Effector CD4-positive, alpha-beta T cell (primary cell): ENCODE data around the gene TMEM120B.
"Not testable (repeated sequence)": the region's sequence is repeated elsewhere in the genome, so short reads cannot be mapped to it uniquely, and the experiment has no call there.

Experiments
- DNase-seq: peaks from one replicate; pipeline ENCODE4 v3.0.0-alpha.2; 2020

TMEM120B gene

DNA sequence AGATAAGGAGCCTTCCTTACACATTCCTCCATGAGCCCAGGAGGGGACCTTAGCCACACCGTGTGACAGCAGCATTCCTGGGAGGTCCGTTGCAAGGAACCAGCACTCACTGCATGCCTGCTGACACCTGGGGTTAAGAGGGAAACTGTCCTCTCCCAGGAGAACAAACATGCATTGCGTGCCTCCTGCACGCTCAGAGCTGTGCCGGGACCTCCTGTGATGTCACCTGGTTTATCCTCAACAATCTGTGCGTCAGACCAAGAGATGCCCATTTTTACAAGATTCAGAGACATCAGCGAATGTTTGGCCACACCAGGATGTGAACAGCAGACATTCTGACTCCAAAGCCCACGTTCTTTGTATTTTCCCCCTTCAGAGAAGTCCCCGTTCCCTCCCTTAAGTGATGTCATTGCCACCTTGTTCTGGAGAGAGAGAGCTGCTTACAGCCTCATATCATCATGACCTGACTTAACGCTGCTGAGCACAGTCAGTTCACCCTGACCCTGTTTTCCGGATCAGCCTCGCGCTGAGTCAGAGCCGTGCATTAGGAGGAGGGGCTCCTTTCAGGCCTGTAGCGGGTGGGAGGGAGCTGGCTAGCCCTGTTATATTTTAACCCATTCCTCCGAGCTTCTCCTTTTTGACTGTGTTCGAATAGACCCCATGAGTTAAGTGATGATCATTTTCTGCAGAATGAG, 36.2 kb downstream of the TMEM120B start:
- no peak for DNase-seq

- no peak for DNase-seq
These were observed 36.7 kb downstream of the TMEM120B start for GRCh38 chr12:121749267-121749666.

DNA sequence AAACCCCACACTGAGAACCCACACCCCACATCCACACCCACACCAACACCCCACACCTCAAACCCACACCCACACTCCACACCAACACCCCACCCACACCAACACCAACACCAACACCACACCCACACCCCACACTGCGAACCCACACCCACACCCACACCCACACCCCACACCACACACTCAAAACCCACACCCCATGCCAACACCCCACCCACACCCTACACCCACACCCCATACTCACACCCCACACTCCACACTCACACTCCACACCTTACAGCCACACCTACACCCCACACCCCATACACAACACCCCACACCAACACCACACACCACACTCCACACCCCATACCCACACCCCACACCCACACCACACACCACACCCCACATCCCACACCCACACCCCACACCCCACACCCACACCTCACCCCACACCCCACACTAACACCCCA, 38.0 kb downstream of the TMEM120B start:
- DNase-seq: no peak

DNA sequence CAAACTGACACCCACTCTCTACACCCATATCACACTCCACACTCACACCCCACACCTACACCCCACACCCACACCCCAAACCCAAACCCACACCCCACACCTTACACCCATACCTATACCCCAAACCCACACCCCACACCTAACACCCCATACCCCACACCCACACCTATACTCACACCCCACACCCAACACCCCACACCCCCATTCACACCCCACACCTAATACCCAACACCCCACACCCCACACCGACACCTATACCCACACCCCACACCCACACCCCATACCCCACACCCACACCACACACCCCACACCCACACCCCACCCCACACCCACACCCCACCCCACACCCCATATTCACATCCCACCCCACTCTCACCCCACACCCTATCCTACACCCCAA, 38.5 kb downstream of the TMEM120B start:
- no peak for DNase-seq

DNA sequence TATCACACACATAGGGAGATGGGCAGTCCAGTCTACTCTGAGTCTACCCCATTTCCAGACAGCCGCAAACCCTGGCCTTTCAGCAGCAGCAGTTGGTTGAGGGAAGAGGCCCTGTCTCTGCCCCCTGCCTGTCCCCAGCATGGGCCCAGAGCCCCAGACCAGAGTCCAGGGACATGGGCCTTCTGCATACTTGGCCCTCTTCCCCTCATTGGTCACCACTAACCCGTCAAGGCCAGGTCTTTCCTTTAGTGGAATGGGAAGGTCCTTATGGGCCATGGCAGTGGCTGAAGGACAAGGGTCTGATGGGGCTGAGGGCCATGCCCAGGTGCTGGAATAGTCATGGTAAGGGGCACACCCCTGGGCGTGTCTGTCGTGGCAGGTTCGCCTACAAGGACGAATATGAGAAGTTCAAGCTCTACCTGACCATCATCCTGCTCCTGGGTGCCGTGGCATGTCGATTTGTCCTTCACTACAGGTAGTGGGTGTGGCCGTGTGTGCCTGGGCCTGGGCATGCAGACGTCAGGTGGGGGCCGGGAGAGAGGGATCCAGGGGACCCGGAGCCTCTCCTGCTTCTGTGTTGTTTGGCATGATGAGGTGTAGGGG, 39.3 kb downstream of the TMEM120B start:
- DNase-seq: no peak

DNA sequence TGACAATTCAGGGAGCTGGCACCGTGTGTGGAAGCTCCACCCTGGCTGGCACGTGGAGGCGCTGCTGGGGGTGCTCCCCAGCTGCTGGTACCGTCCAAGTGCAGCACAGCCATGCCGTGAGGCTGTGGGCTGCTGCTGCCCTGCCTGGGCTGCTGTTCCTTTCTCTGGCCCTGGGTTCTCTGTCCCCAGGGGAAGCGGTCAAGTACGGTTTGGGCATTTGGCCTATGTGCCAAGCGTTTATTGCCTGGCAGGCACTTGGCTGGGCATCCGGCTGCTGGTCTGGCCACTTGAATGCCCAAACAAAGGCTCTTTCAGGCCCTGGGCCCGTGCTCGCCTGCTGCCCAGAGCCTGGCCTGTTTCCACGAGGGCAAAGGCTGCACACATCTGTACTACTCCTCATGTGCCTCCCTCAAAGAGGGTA, 41.3 kb downstream of the TMEM120B start:
- DNase-seq: no peak

GRCh38 chr12:121754836-121755235, 42.3 kb downstream of the TMEM120B start:
- no peak for DNase-seq

DNA sequence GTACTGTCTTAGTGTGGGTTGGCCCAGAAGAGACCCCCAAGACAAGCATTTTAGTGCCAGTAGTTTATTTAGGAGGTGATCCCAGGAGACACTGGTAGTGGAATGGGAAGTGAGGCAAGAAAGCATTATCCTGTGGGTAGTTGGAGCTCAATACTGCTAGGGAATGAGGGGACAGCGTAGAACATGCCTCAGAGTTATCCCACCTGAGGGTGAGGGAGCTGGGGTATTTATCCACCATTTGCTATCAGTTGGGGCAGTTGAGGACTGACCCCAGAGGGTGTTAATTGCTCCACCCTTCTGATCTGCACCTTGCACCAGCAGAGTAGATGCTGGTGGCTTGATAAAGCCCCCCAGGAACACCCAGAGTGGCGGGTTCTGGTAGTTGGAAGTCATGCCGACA, 43.0 kb downstream of the TMEM120B start:
- no peak for DNase-seq

DNA sequence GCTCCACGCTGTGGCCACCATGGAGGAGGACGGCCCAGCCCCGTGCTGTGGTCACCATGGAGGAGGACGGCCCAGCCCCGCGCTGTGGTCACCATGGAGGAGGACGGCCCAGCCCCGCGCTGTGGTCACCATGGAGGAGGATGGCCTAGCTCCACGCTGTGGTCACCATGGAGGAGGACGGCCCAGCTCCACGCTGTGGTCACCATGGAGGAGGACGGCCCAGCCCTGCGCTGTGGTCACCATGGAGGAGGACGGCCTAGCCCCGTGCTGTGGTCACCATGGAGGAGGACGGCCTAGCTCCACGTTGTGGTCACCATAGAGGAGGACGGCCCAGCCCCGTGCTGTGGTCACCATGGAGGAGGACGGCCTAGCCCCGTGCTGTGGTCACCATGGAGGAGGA, 46.0 kb downstream of the TMEM120B start:
- DNase-seq: not testable (repeated sequence)

- no peak for DNase-seq
These were observed 49.7 kb downstream of the TMEM120B start for GRCh38 chr12:121762269-121762668.

DNA sequence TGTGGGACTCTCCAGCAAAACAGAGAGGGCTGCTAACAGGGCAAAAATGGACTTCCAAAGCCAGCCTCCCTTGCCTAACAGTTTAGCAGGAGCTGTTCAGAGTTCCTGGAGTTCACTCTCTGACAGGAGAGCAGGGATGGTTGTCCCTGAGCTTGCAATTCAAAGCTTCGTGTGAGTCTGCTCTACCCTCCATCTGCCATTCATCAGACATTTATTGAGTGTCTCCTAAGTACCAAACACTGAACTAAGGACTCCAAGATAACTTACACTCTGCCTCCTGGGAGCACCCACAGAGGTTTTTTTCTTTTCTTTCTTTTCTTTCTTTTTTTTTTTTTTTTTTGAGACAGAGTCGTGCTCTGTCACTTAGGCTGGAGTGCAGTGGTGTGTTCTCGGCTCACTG, 52.3 kb downstream of the TMEM120B start:
- DNase-seq: no peak

DNA sequence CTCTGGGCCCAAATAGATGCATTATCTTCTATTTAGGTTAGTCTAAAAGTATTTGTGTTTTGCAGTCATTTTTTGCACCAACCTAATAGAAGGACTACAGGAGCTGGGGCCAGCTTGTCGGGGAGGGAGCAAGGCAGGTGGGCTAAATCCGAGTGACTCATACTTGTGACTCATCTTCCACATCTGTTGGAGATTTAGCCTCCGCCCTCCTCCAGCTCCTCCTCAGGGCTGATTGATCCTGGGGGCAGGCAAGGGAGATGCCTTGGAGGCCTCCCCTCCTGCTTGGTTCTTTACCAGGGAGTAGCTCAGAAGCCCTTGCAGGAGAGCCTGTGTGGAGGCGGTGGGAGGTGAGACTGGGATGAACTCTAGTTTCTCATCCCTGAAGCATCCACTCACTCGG, 53.0 kb downstream of the TMEM120B start:
- DNase-seq: no peak

- DNase-seq: no peak
These were observed 53.9 kb downstream of the TMEM120B start for GRCh38 chr12:121766290-121767039.

GRCh38 chr12:121767525-121768016, 55.0 kb downstream of the TMEM120B start:
- no peak for DNase-seq

DNA sequence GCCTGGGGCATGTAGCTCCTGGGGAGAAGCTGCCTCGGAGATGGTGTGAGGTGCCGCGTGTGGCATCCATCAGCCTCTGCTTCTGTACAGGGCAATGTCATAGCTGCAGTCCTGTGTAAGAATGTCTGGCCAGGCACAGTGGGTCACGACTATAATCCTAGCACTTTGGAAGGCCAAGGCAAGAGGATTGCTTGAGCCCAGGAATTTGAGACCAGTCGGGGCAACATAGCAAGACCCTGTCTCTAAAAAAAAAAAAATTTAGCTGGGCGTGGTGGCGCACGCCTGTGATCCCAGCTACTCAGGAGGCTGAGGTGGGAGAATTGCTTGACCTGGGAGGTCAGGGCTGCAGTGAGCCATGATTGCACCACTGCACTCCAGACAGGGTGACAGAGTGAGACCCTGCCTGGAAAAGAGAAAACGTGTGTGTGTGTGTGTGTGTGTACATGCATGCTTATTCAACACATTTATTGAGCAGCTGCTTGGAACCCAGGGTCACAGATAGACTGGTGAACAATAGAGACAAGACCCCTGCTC, 56.8 kb downstream of the TMEM120B start:
- DNase-seq: no peak

DNA sequence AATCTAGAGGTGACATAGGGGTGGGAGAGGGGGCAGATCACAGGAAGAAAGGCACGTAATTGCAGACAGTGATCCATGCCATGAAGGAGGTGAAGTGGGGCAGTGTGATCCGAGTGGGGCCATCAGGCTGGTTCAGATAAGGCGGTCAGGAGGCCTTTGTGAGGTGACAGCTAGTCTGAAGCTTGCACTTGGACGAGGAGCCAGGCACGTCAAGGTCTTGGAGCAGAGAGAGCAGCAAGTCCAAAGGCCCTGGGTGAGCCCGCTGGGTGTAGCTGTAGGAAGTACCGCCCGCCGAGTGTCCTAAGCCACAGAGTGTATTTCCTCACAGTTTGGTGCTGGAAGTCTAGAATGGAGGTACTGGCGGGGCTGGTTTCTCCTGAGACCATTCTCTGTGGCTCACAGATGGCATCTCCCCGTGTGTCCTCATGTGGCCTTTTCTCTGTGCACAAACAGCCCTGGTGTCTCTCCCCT, 57.3 kb downstream of the TMEM120B start:
- DNase-seq: no peak

DNA sequence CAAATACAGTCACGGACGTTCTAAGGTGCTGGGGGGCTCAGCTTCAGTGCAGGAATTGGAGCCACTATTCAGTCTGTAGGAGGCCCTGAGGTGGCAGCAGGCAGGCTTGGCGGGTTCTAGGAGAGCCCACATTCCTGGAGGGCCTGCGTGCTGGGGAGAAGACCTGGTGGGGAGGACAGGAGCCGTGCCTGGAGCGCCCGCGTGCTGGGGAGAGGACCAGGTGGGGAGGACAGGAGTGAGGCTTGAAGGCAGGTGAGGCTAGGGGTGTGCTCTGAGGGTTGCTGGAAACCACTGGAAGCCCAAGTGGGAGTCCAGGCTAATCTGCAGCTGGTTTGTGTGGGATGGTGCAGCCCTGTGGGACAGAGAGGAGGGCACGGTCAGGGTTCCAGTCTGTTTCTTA, 57.8 kb downstream of the TMEM120B start:
- no peak for DNase-seq

DNA sequence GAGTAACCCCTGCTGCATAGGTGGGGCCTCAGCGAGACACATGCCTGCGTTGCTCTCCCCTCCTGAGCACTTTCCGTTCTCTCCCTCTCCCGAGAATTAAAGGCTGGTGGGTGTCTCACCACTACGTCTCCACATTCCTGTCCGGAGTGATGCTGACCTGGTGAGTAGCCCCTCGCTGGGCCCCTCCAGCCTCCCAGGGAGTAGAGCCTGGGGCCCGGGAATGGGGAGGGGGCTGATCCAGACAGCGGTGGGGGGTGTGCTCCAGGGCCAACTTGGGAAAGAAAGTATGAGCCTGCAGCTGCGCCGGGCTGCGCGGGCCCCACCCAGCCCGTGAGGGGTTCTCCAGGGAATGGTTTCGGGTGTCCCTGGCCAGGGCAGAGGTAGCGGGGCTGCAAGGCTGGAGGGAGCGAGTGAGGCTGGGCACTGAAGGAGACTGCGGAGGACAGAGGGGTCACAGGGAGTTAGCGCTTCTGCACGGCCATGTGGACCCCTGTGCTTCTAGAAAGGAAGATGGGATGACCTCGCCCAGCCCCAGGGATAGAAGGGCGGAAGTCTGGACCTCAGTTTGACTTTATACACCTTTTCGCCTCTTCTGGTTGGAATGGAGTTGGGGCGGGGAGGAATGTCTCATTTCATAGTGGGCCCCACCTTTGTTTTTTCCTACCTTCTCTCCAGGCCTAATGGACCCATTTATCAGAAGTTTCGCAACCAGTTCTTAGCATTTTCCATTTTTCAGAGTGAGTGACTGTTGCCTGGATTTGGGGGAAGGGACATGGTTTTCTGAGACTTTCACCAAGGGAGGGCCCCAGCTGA, 58.5 kb downstream of the TMEM120B start:
- no peak for DNase-seq

DNA sequence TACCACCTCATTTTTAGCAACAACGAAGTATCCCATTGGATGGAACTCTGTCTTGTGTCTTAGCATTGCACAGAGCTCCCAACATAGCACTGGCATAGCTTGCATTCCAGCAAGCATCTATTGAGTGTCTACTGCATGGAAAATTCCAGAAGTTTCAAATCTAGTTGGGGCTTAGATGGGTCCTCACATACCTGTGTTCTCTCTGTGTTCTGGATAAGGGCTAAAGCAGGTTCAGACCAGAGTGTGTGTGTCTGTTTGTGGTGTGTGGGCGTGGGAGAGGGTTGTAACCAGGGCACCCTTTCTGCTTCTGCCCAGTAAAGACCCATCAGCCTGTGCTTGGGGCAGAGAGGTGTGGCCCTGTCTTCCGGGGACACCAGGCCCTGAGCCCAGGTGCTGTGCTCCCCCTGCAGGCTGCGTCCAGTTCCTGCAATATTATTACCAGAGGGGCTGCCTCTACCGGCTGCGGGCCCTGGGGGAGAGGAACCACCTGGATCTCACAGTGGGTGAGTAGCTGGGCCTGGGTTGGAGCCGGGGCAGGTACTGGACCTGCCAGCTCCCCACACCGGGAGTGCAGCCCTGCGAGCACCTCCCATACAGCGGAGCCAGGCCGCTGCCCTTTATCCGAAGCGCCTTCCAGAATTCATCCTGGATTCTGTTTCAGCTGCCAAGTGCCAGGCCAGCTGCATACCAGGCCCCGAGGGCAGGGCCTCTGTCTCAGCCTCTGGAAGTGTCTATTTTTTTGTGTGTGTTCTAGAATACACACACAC, 60.6 kb downstream of the TMEM120B start:
- DNase-seq: peak; percentile 72

DNA sequence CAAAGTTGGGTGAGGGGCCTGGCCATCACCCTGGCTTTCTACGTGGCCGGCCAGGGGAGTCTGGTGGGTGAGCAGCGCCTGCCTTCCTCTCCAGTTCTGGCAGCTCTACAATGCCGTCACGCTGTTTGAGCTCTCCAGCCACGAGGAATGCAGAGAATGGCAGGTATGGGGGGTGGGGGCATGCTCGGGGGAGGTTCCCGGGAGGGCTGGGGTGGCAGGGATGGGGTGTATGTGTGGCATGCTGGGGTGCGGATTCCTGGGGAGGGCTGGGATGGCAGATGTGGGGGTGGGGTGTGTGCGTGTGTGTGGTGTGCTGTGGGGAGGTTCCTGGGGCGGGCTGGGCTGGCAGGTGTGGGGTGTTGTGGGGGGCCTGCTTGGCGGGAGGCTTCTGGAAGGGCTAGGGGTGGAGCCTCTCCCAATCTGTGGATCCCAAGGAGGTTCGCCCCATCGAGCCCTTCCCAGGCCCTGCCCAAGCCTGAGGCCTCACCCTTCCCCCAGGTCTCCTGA, 62.5 kb downstream of the TMEM120B start:
- no peak for DNase-seq

DNA sequence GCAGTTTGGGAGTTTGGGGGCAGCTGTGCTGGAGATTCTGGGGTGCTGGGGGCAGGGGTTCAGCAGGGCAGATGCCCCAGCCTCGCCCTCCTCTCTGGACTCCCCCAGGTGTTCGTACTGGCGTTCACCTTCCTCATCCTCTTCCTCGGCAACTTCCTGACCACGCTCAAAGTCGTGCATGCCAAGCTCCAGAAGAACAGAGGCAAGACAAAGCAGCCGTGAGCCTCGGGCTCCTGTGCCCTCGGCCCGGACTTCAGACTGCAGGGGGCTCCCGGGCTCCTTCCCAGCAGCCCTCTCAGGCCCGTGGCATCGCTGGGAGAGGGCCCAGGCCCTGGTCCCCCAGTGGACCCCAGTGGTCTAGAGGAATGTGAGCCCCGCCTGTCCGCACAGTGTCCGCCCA, 62.9 kb downstream of the TMEM120B start:
- no peak for DNase-seq
